Middle frontal gyrus (tissue), 1 donor: ENCODE measurements around the gene SUDS3.

Experiments used
- DNase-seq: peaks from one replicate; pipeline ENCODE4 v3.0.0-alpha.2; 2015; ENCODE audit warnings: low spot score; ENCODE audit errors: extremely low spot score

The SUDS3 gene

GRCh38 chr12:118439068-118439467, 62.7 kb downstream of the SUDS3 start:
- DNase-seq, result no peak

- no peak for DNase-seq
These were observed 69.9 kb downstream of the SUDS3 start for GRCh38 chr12:118446247-118446646.

GRCh38 chr12:118447181-118447580, 70.8 kb downstream of the SUDS3 start:
- DNase-seq, result no peak

- no peak for DNase-seq
These were observed 72.0 kb downstream of the SUDS3 start for GRCh38 chr12:118448341-118448740.

- DNase-seq, result no peak
These were observed 79.0 kb downstream of the SUDS3 start for GRCh38 chr12:118455327-118455726.

GRCh38 chr12:118456741-118457140, 80.4 kb downstream of the SUDS3 start:
- no peak for DNase-seq

- DNase-seq, result no peak
These were observed 82.8 kb downstream of the SUDS3 start for GRCh38 chr12:118459110-118459509.

- no peak for DNase-seq
These were observed 87.3 kb downstream of the SUDS3 start for GRCh38 chr12:118463677-118464076.

- no peak for DNase-seq
These were observed 89.4 kb downstream of the SUDS3 start for GRCh38 chr12:118465706-118466105.
